ENCODE data around the gene C1orf116.

Gene C1orf116

DNA sequence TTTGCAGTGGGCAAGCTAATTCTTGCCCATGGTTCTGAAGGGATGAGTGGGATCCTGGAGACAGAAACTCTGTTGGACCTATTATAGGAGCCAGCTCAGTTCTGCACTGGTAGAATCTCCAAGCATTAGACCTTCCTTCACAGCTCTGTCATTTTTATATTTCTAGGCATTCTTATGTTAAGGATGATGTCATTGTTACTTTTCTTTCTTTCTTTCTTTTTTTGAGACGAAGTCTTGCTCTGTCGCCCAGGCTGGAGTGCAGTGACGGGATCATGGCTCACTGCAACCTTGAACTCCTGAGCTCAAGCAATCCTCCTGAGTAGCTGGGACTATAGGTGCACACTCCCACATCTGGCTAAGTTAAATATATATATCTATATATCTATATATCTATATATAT is 28.0 kb upstream of the C1orf116 start:
- DNase-seq (ENCODE audit: low read depth) = no peak
- TF ChIP-seq, protein P1, sequence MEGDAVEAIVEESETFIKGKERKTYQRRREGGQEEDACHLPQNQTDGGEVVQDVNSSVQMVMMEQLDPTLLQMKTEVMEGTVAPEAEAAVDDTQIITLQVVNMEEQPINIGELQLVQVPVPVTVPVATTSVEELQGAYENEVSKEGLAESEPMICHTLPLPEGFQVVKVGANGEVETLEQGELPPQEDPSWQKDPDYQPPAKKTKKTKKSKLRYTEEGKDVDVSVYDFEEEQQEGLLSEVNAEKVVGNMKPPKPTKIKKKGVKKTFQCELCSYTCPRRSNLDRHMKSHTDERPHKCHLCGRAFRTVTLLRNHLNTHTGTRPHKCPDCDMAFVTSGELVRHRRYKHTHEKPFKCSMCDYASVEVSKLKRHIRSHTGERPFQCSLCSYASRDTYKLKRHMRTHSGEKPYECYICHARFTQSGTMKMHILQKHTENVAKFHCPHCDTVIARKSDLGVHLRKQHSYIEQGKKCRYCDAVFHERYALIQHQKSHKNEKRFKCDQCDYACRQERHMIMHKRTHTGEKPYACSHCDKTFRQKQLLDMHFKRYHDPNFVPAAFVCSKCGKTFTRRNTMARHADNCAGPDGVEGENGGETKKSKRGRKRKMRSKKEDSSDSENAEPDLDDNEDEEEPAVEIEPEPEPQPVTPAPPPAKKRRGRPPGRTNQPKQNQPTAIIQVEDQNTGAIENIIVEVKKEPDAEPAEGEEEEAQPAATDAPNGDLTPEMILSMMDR (IDR thresholded peaks at IDR 0.05; ENCODE audit: control insufficient read depth, extremely low read depth, insufficient read depth) = no peak
- H3K4me3 ChIP-seq (ENCODE audit: low read depth, low read length) = no peak overlapping the region

DNA sequence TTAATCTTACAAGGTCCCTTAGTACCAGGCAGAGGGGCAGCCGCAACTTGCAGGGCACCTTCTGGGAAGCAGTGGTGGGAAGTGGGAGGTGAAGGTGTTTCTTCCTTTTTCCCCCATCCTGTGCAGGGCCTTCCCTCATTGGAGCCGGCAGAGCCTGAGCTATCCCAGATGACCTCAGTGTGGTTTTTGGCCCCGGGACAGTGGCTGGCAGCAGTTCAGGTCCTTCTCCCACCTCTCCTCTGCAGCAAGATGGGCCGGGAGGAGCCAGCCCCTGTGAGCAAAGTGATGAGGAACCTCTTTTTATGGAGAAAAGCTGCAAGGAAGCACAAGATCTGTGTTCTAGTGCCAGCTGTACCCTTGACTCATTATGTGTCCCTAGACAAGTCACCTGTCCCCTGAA is 27.3 kb upstream of the C1orf116 start:
- TF ChIP-seq, protein P1 (IDR thresholded peaks at IDR 0.05; ENCODE audit: control insufficient read depth, extremely low read depth, insufficient read depth) = no peak
- no peak for DNase-seq (ENCODE audit: low read depth)
- H3K4me3 ChIP-seq (ENCODE audit: low read depth, low read length) = no peak overlapping the region

DNA sequence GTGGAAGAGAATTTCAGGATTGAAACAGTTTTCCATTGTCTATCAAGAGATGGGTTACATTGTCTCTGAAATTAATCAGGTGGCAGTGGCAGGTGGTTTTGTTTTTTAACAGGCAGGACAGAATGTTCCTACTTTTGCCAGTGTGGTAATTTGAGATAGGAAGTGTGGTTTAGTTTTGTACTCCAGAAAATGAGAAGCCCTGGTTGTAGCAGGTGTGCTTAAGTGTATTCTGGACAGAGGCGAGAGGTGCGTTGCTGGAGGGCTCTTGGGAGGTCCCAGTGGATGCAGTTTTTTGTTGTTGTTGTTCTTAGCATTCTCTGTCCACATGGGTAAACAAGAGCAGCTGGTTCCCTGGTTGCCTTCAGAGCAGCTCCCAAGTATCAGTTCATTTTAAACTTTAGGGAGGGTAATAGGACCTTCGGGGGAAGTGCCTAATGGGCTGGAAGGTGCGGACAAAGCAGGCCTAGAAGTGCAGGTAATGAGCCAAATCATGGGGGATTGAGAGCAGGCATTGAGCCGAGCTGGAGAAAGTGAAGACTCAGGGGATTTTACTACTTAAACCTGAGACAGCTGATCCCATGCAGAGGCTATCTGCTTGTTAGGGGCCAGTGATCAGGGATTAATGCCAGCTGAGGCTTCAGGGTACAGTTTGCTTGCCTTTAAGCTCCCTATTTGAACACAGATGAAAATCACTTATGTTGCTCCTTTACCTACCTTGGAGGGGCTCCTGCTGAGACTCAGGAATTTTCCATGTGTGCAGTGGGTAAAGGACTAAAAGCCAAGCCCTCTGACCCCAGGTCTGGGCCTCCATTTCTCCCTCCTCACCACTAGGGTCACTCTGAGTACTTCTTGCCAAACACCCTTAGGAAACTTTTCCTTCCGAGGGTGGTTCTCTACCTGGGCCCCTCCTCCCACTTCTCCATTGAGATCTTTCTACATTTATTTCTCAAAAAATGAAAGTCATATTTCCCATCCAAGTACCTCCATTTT is 26.6 kb upstream of the C1orf116 start:
- TF ChIP-seq, protein P1 (IDR thresholded peaks at IDR 0.05; ENCODE audit: control insufficient read depth, extremely low read depth, insufficient read depth) = no peak
- H3K4me3 ChIP-seq (ENCODE audit: low read depth, low read length) = no peak overlapping the region
- DNase-seq (ENCODE audit: low read depth) = no peak

DNA sequence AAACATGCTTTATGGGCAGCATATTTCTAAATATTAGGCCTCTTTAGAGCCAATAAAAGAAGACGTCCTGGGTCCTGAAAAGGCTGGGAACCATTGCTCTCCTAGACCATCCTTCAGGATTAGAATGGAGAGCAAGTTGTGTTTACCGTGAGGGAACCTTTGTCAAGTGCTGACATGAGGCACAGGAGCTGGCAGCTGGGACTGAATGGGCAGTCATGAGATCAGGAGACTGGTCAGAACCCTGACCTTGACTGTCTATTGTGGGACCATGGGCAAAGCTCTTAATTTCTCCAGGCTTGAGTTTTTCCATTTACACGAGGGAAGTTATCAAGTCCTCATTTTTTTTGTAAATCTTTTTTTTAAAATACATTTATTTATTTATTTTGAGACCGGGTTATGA is 25.7 kb upstream of the C1orf116 start:
- H3K4me3 ChIP-seq (ENCODE audit: low read depth, low read length) = no peak overlapping the region
- no peak for DNase-seq (ENCODE audit: low read depth)
- TF ChIP-seq, protein P1 (IDR thresholded peaks at IDR 0.05; ENCODE audit: control insufficient read depth, extremely low read depth, insufficient read depth) = no peak

DNA sequence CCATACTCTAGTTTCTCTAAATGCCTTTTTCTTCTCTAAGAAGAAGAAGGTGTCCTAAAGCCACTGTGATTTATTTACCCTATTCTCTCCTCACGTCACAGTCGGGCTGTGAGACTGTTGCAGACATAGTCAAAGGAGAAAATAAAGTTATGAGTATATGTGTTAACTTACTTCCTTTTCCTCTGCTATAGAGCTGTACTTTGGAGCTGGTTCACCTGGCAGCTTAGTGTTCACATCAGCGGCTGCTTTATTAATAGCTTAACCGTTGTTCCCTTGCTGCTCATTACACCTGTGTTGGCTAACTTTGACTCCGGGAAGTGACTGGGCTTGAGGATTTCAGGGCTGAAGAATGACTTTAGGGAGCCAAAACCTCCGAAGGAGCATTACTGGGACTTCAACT is 24.1 kb upstream of the C1orf116 start:
- H3K4me3 ChIP-seq (ENCODE audit: low read depth, low read length) = no peak overlapping the region
- TF ChIP-seq, protein P1 (IDR thresholded peaks at IDR 0.05; ENCODE audit: control insufficient read depth, extremely low read depth, insufficient read depth) = no peak
- no peak for DNase-seq (ENCODE audit: low read depth)

DNA sequence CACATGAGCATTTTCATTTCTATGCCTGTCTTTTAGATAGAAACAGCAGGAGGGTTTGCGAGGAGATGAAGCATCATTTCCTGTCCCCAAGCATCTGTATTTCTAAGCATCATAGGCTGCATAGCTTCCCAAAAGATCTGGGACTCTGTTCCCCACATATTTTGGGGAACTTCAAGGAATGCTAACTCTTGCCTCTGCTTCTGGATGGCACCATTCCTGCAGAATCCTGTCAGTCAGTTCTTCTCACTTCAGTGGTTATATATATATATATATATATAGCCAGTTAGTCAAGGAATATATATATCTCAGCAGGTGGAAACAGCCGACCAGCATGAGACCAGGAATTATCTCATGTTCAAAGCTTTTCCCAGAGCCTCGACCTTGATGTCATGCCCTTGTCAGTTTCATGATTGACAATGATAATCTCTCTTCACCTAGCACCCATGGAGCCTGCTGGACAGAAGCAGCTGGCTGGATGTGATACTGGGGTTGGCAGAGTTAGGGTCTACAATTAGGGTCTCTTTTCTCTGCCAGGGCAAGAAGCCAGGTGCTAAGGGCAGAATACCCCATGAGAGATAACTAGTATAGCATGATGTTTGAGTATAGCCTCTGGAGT is 22.9 kb upstream of the C1orf116 start:
- no peak for DNase-seq (ENCODE audit: low read depth)

More for the DNA sequence above, 22.9 kb upstream of the C1orf116 start:
- TF ChIP-seq, protein P1 (IDR thresholded peaks at IDR 0.05; ENCODE audit: control insufficient read depth, extremely low read depth, insufficient read depth) = no peak
- H3K4me3 ChIP-seq (ENCODE audit: low read depth, low read length) = no peak overlapping the region
